Esophagus muscularis mucosa (tissue), 3 donors: ENCODE data around the gene UACA.

Experiments
- CTCF ChIP-seq, 3 experiments: fragments of 200-600 bp in 2 of 3; fragments of 450-650 bp in 1 of 3; sonication (generic) in 2 of 3; IDR thresholded peaks; one replicate each; pipeline ENCODE4 v1.5.1; 2017 to 2019; ENCODE audit warnings: antibody characterized with exemption in 3 of 3, mild to moderate bottlenecking in 2 of 3, moderate library complexity in 1 of 3
- POLR2A ChIP-seq: fragments of 450-650 bp; IDR thresholded peaks from one replicate; pipeline ENCODE4 v1.6.1; 2017; ENCODE audit warnings: antibody characterized with exemption, moderate library complexity, mild to moderate bottlenecking, low read depth
- POLR2AphosphoS5 ChIP-seq, 2 donors: sonication (generic); formaldehyde crosslinking; IDR thresholded peaks; one replicate each; pipeline ENCODE4 v1.6.1; 2017; ENCODE audit warnings: antibody characterized with exemption in 2 of 2

- TF ChIP-seq CTCF (IDR thresholded peaks at IDR 0.05) (no peak), POLR2A (no peak), POLR2AphosphoS5 (IDR thresholded peaks at IDR 0.05) (no peak)
Measured at GRCh38 chr15:70643106-70643782, 120.1 kb downstream of the UACA start.
